CD14-positive monocyte (primary cell): ENCODE data around the gene HMCN1. TPM values are rescaled to one million over a fixed set of nuclear protein-coding genes. Genes with fewer than 3 reads are reported as not detected.

Experiments used
- DNase-seq, 3 donors: peaks; one replicate each; pipeline ENCODE4 v3.0.0-alpha.2; 2011 to 2022
- H2AFZ ChIP-seq: 2 replicates; pipeline ENCODE4 v1.6.0; 2012; ENCODE audit warnings: mild to moderate bottlenecking, low read depth, low read length, inconsistent platforms; ENCODE audit not compliant: insufficient read depth, poor library complexity, severe bottlenecking
- H3K27ac ChIP-seq, 2 donors: 1 replicate in 1 of 2; 2 replicates in 1 of 2; pipeline ENCODE4 v1.5.1; 2012 to 2013; ENCODE audit warnings: low read length in 2 of 2, control low read depth in 1 of 2, inconsistent platforms in 1 of 2, low read depth in 1 of 2, mild to moderate bottlenecking in 1 of 2
- H3K27me3 ChIP-seq, 2 donors: one replicate each; pipeline versions ENCODE4 v1.6.0 to v1.6.1; 2011 to 2013; ENCODE audit warnings: low read length in 2 of 2; ENCODE audit not compliant: control insufficient read depth in 2 of 2, insufficient read depth in 2 of 2
- H3K36me3 ChIP-seq, 2 donors: replicated peaks in 1 of 2; 1 replicate in 1 of 2; 2 replicates in 1 of 2; pipeline versions ENCODE4 v1.5.1 to v1.6.1; 2012 to 2013; ENCODE audit warnings: low read length in 2 of 2, control low read depth in 1 of 2, inconsistent platforms in 1 of 2, mild to moderate bottlenecking in 1 of 2; ENCODE audit not compliant: insufficient read depth in 2 of 2, control insufficient read depth in 1 of 2
- H3K4me1 ChIP-seq, 2 donors: 1 replicate in 1 of 2; 2 replicates in 1 of 2; pipeline versions ENCODE4 v1.5.1 to v1.6.1; 2012 to 2013; ENCODE audit warnings: low read length in 2 of 2, control low read depth in 1 of 2, inconsistent platforms in 1 of 2, mild to moderate bottlenecking in 1 of 2, moderate library complexity in 1 of 2; ENCODE audit not compliant: insufficient read depth in 2 of 2, control insufficient read depth in 1 of 2
- H3K4me2 ChIP-seq: replicated peaks from 2 replicates; pipeline ENCODE3; 2012; ENCODE audit warnings: low read length, moderate library complexity, mild to moderate bottlenecking; ENCODE audit not compliant: poor library complexity, severe bottlenecking; ENCODE audit errors: extremely low read depth
- H3K4me3 ChIP-seq, 3 experiments: fragments of 200-600 bp in 1 of 3; sonication (generic) in 1 of 3; replicated peaks in 1 of 3; 1 replicate in 2 of 3; 2 replicates in 1 of 3; pipeline ENCODE4 v1.5.1; 2011 to 2013; ENCODE audit warnings: low read length in 3 of 3, mild to moderate bottlenecking in 3 of 3, control low read depth in 2 of 3, low read depth in 2 of 3, inconsistent platforms in 1 of 3, moderate library complexity in 1 of 3
- H3K79me2 ChIP-seq: 2 replicates; pipeline ENCODE4 v1.6.0; 2012; ENCODE audit warnings: mild to moderate bottlenecking, control low read depth, inconsistent platforms, low read length, moderate library complexity; ENCODE audit not compliant: insufficient read depth
- H3K9ac ChIP-seq: 2 replicates; pipeline ENCODE4 v1.6.0; 2017; ENCODE audit warnings: low read length, mild to moderate bottlenecking; ENCODE audit not compliant: insufficient read depth, poor library complexity, severe bottlenecking
- H3K9me3 ChIP-seq, 2 donors: replicated peaks in 1 of 2; 1 replicate in 1 of 2; 2 replicates in 1 of 2; pipeline versions ENCODE4 v1.5.1 to v1.6.1; 2012 to 2013; ENCODE audit warnings: low read length in 2 of 2, control low read depth in 1 of 2; ENCODE audit not compliant: control insufficient read depth in 1 of 2, insufficient read depth in 1 of 2
- H4K20me1 ChIP-seq: 2 replicates; pipeline ENCODE4 v1.6.0; 2012; ENCODE audit warnings: mild to moderate bottlenecking, low read length, control low read depth, moderate library complexity; ENCODE audit not compliant: insufficient read depth
- H3K27ac Mint-ChIP-seq, 7 donors: one replicate each; pipeline ENCODE4 v1.8.0; 2020; ENCODE audit warnings: mild to moderate bottlenecking in 7 of 7, mixed read lengths in 7 of 7, moderate library complexity in 6 of 7, inconsistent platforms in 2 of 7
- H3K27me3 Mint-ChIP-seq, 3 donors: one replicate each; pipeline ENCODE4 v1.8.0; 2021 to 2022; ENCODE audit warnings: low read depth in 3 of 3, mild to moderate bottlenecking in 3 of 3, mixed read lengths in 3 of 3, moderate library complexity in 3 of 3, inconsistent platforms in 1 of 3
- H3K36me3 Mint-ChIP-seq, 2 donors: one replicate each; pipeline ENCODE4 v1.8.0; 2020; ENCODE audit warnings: mixed read lengths in 2 of 2, inconsistent platforms in 1 of 2, mild to moderate bottlenecking in 1 of 2
- H3K4me1 Mint-ChIP-seq: one replicate; pipeline ENCODE4 v1.8.0; 2020; ENCODE audit warnings: mild to moderate bottlenecking, mixed read lengths
- H3K4me3 Mint-ChIP-seq, 2 donors: one replicate each; pipeline ENCODE4 v1.8.0; 2020; ENCODE audit warnings: mild to moderate bottlenecking in 2 of 2, mixed read lengths in 2 of 2, moderate library complexity in 1 of 2
- H3K9me3 Mint-ChIP-seq, 7 donors: one replicate each; pipeline ENCODE4 v1.8.0; 2020 to 2022; ENCODE audit warnings: mixed read lengths in 7 of 7, mild to moderate bottlenecking in 6 of 7, moderate library complexity in 6 of 7, inconsistent platforms in 2 of 7
- WGBS: methylation state at CpG from one replicate; pipeline ENCODE4 v1.1.5; 2013; ENCODE audit warnings: missing lambda C conversion rate; ENCODE audit not compliant: insufficient coverage; 5-methylcytosine and 5-hydroxymethylcytosine counted together
- intact Hi-C, 2 donors: fragments of 100-400 bp; cut with micrococcal nuclease; formaldehyde crosslinking; loops; one replicate each; pipeline versions ENCODE4 v1.15.0 to v1.15.1; 2023
- polyA plus RNA-seq, 3 donors: library from polyadenylated mRNA; depleted of rRNA in 1 of 3; unstranded in 2 of 3; stranded (reverse) in 1 of 3; fragments of 300-500 nt in 2 of 3; fragments of >200 nt in 1 of 3; fragmentation: Illumina TruSeq in 2 of 3; gene quantifications; 1 replicate in 2 of 3; 2 replicates in 1 of 3; pipeline ENCODE4 v1.2.3, GENCODE V29; 2012 to 2021
- TF ChIP-seq, protein P1 (sequence below): fragments of 200-600 bp; IDR thresholded peaks from one replicate; pipeline ENCODE4 v1.8.0; 2022; ENCODE audit warnings: antibody characterized with exemption, mild to moderate bottlenecking

HMCN1 gene
- polyA plus RNA-seq, 3 donors, result not detected

DNA sequence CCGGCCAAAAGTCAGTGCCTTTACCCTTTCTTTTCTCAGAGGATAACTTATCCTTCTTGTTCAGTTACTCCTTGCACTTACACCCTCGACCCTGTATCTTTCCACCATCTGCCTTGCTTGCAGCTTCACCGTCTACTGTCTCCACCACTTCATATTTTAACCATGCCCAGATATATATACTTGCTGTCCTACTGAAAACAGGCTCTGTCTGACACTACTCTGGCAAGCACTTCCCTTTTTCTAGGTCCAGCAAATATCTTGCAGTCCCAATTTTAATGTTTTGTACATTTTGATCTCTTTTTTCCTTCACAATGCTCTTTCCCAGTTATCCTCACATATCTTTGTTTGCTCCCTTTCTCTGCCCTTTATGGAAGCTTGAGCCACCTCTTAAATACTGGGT, 332.2 kb downstream of the HMCN1 start:
- Histone ChIP-seq H3K36me3 (no peaks in the 10 kb centered on the region), H3K9ac (no peak overlapping the region), H3K4me3 (no peak overlapping the region), H3K4me2 (no peak overlapping the region), H3K27me3 (no peaks in the 10 kb centered on the region), H4K20me1 (no peaks in the 10 kb centered on the region), H2AFZ (no peak overlapping the region), H3K27ac (no peak overlapping the region), H3K9me3 (no peaks in the 10 kb centered on the region), H3K4me1 (no peaks in the 10 kb centered on the region), H3K79me2 (no peaks in the 10 kb centered on the region)
- no peak overlapping the region for H3K4me3 Mint-ChIP-seq
- H3K27ac Mint-ChIP-seq, result no peak overlapping the region
- intact Hi-C loops, result no loop called here
- TF ChIP-seq, protein P1, sequence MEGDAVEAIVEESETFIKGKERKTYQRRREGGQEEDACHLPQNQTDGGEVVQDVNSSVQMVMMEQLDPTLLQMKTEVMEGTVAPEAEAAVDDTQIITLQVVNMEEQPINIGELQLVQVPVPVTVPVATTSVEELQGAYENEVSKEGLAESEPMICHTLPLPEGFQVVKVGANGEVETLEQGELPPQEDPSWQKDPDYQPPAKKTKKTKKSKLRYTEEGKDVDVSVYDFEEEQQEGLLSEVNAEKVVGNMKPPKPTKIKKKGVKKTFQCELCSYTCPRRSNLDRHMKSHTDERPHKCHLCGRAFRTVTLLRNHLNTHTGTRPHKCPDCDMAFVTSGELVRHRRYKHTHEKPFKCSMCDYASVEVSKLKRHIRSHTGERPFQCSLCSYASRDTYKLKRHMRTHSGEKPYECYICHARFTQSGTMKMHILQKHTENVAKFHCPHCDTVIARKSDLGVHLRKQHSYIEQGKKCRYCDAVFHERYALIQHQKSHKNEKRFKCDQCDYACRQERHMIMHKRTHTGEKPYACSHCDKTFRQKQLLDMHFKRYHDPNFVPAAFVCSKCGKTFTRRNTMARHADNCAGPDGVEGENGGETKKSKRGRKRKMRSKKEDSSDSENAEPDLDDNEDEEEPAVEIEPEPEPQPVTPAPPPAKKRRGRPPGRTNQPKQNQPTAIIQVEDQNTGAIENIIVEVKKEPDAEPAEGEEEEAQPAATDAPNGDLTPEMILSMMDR, result no peak
- WGBS, result 60% methylated on average over 3 of the region's 3 CpGs
- no peaks in the 10 kb centered on the region for H3K27me3 Mint-ChIP-seq
- H3K4me1 Mint-ChIP-seq, result no peaks in the 10 kb centered on the region
- peaks cover 0 to 1% (median 0%) of the 10 kb centered on the region in 7 donors for H3K9me3 Mint-ChIP-seq
- no peak for DNase-seq
- no peaks in the 10 kb centered on the region for H3K36me3 Mint-ChIP-seq

GRCh38 chr1:186073697-186074096, 339.5 kb downstream of the HMCN1 start:
- Mint-ChIP-seq H3K4me1 (no peaks in the 10 kb centered on the region), H3K9me3 (peaks cover 0 to 3% (median 0%) of the 10 kb centered on the region in 7 donors), H3K36me3 (no peaks in the 10 kb centered on the region), H3K4me3 (no peak overlapping the region), H3K27me3 (peaks cover 0 to 2% (median 0%) of the 10 kb centered on the region in 3 donors), H3K27ac (no peak overlapping the region)
- Histone ChIP-seq H3K27ac (no peak overlapping the region), H3K36me3 (no peaks in the 10 kb centered on the region), H4K20me1 (no peaks in the 10 kb centered on the region), H2AFZ (no peak overlapping the region), H3K9ac (no peak overlapping the region), H3K4me1 (no peaks in the 10 kb centered on the region), H3K27me3 (no peaks in the 10 kb centered on the region), H3K4me2 (no peak overlapping the region), H3K9me3 (no peaks in the 10 kb centered on the region), H3K79me2 (no peaks in the 10 kb centered on the region), H3K4me3 (no peak overlapping the region)
- WGBS, result no CpG with 5 or more reads among the region's 1 CpG
- intact Hi-C loops, result no loop called here
- TF ChIP-seq, protein P1, result no peak
- no peak for DNase-seq
